NOMO-1 treated with DMSO at 0.1 percent for 48 hours (cell line): ENCODE data around the gene ZSWIM5.

Experiments
- DNase-seq: peaks from one replicate; lab custom pipeline; 2025; ENCODE audit not compliant: unreplicated experiment; lab: John Stamatoyannopoulos, UW

The ZSWIM5 gene

GRCh38 chr1:45035631-45036301 lies 170.6 kb downstream of the ZSWIM5 start:
- DNase-seq: no peak

GRCh38 chr1:45033356-45033755 lies 173.0 kb downstream of the ZSWIM5 start:
- peak; percentile 73 for DNase-seq

GRCh38 chr1:45032837-45033236 lies 173.6 kb downstream of the ZSWIM5 start:
- DNase-seq: no peak

GRCh38 chr1:45026446-45026845 lies 180.0 kb downstream of the ZSWIM5 start:
- DNase-seq: no peak

- DNase-seq: no peak
Observed at GRCh38 chr1:45023663-45024062, 182.7 kb downstream of the ZSWIM5 start.

- peak; percentile 0 for DNase-seq
Observed at GRCh38 chr1:45018599-45019230, 187.7 kb downstream of the ZSWIM5 start.

- DNase-seq: no peak
Observed at GRCh38 chr1:45016767-45017166, 189.6 kb downstream of the ZSWIM5 start.

- no peak for DNase-seq
Observed at GRCh38 chr1:45016090-45016697, 190.2 kb downstream of the ZSWIM5 start.

GRCh38 chr1:45015683-45016082 lies 190.7 kb downstream of the ZSWIM5 start:
- no peak for DNase-seq

GRCh38 chr1:45014321-45015028 lies 191.9 kb downstream of the ZSWIM5 start:
- peak; percentile 71 for DNase-seq

GRCh38 chr1:45013551-45014209 lies 192.7 kb downstream of the ZSWIM5 start:
- DNase-seq: no peak

GRCh38 chr1:45012639-45013278 lies 193.6 kb downstream of the ZSWIM5 start:
- DNase-seq: peak; percentile 2

GRCh38 chr1:45011837-45012638 lies 194.4 kb downstream of the ZSWIM5 start, which contains the start of gene UROD:
Gene UROD, plus strand, starts transcription at chr1:45012254. Its CDS starts 12 bp downstream, at chr1:45012266.
- DNase-seq: peak; percentile 99

- DNase-seq: peak; percentile 74
Observed at GRCh38 chr1:45010855-45011811, 195.3 kb downstream of the ZSWIM5 start, which contains the start of gene HECTD3. Gene HECTD3, minus strand, starts transcription at chr1:45011324. Its CDS starts 67 bp downstream, at chr1:45011257.

- no peak for DNase-seq
Observed at GRCh38 chr1:45009956-45010854, 196.2 kb downstream of the ZSWIM5 start.

GRCh38 chr1:45009296-45009865 lies 197.0 kb downstream of the ZSWIM5 start:
- DNase-seq: no peak

GRCh38 chr1:45008516-45008915 lies 197.9 kb downstream of the ZSWIM5 start:
- DNase-seq: no peak
